ENCODE results near the gene C16orf87.

The C16orf87 gene

DNA sequence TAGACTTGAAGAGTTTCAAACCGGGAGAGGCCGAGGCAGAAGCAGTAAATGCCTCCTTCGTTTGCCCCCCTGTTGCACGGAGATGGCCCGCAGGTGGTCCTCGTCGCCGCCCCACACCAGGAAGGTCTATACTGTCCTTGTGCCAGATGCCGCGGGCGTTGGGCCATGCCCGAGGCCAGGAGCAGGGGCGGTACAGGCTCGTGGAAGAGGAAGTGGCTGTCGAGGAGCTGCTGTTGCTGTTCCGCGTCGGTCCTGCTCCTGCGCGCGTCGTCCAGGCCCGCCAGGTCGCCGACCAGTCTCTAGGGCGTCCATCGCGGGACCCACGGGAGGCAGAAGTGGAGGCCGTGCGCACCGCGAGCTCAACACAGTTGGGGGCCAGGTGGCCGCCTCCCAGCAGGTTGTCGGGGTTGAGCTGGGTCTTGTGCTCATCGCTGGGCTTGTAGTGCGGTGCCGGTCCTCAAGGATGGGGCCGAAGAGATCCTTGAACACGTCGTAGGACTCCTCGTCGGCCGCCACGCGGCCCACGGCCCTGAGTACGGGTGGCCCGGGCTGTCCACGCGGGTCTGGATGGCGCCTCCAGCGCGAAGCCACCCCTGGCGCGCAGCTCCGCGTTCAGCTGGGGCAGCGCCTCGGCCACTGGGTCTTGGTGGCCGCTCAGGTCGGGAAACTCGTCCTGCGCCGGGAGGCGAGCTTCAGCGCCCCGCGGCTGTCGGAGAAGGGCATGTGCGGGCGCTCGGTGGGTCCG, 13.1 kb upstream of the C16orf87 start:
- no peaks in the 10 kb centered on the region for H3K9me3 ChIP-seq (ENCODE audit: control insufficient read depth, low read length)
- H3K4me1 ChIP-seq (ENCODE audit: control insufficient read depth, insufficient read depth, low read length) = peaks cover 6% of the 10 kb centered on the region
- 95% methylated on average over 74 of the region's 74 CpGs for WGBS, 2 experiments
- no peaks in the 10 kb centered on the region for H3K36me3 ChIP-seq (ENCODE audit: control insufficient read depth, insufficient read depth, low read length)
- H3K4me3 ChIP-seq (ENCODE audit: insufficient read depth, low read depth, low read length) = no peak overlapping the region
- no peaks in the 10 kb centered on the region for H3K27me3 ChIP-seq (ENCODE audit: control insufficient read depth, insufficient read depth, low read length, poor library complexity, severe bottlenecking)
- H3K27ac ChIP-seq (ENCODE audit: insufficient read depth, low read depth, low read length, poor library complexity, severe bottlenecking) = no peak overlapping the region

DNA sequence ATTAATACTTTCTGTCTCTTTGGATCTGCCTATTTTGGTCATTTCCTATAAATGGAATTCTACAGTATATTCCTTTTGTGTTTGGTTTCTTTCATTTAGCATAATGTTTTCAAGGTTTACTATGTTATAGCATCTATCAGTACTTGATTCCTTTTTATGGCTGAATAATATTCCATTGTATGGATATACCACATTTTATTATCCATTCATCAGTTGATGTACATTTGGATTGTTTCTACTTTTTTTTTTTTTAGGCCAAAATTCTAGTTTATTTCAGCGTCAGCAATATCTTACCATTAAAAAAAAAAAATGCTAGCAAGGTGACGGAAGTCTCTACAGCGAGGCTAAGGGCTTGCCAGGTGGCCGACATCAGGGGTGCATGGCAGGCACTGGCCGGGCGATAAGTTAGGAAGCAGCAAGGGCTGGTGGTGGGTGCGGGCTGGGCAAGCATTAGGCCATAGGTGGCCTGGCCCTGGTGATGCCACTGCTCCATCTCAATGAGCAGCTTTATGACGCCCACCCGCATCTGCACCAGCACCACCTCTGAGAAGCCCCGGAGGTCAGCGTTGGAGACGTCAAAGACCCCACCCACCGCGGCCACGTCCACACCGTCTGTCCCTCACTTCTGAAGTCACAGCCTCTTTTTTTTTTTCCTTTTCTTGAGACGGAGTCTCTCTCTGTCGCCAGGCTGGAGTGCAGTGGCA, 11.4 kb upstream of the C16orf87 start:
- Histone ChIP-seq H3K9me3 (ENCODE audit: control insufficient read depth, low read length) (no peaks in the 10 kb centered on the region), H3K4me1 (ENCODE audit: control insufficient read depth, insufficient read depth, low read length) (no peaks in the 10 kb centered on the region), H3K27me3 (ENCODE audit: control insufficient read depth, insufficient read depth, low read length, poor library complexity, severe bottlenecking) (no peaks in the 10 kb centered on the region), H3K4me3 (ENCODE audit: insufficient read depth, low read depth, low read length) (no peak overlapping the region), H3K36me3 (ENCODE audit: control insufficient read depth, insufficient read depth, low read length) (no peaks in the 10 kb centered on the region), H3K27ac (ENCODE audit: insufficient read depth, low read depth, low read length, poor library complexity, severe bottlenecking) (no peak overlapping the region)
- WGBS, 2 experiments = 95% methylated on average over 18 of the region's 18 CpGs

DNA sequence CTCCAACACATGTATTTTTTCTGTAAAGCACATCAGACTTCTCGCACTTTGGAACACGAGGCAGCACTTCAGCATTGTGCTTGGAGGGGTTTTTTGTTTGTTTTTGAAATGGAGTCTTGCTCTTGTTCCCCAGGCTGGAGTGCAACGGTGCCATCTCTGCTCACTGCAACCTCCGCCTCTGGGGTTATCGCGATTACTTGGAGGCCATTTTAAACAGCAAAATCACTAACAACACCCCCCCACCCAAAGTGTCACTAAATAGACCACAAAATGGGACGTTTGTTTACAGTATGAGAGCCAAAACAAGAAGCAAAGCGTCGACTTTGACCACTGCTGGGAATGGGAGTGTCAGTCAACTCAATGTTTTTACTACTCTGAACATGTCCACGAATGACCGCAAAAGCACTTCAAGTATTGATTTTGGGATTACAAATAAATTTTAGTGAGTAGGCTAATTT, 9.0 kb upstream of the C16orf87 start:
- no peaks in the 10 kb centered on the region for H3K27me3 ChIP-seq (ENCODE audit: control insufficient read depth, insufficient read depth, low read length, poor library complexity, severe bottlenecking)
- no peak overlapping the region for H3K27ac ChIP-seq (ENCODE audit: insufficient read depth, low read depth, low read length, poor library complexity, severe bottlenecking)
- no peaks in the 10 kb centered on the region for H3K9me3 ChIP-seq (ENCODE audit: control insufficient read depth, low read length)
- H3K4me1 ChIP-seq (ENCODE audit: control insufficient read depth, insufficient read depth, low read length) = no peaks in the 10 kb centered on the region
- 86 to 89% methylated on average over 11 of the region's 11 CpGs for WGBS, 2 experiments
- no peaks in the 10 kb centered on the region for H3K36me3 ChIP-seq (ENCODE audit: control insufficient read depth, insufficient read depth, low read length)
- no peak overlapping the region for H3K4me3 ChIP-seq (ENCODE audit: insufficient read depth, low read depth, low read length)

- WGBS, 2 experiments = 90 to 95% methylated on average over 5 of the region's 6 CpGs
- H3K27me3 ChIP-seq (ENCODE audit: control insufficient read depth, insufficient read depth, low read length, poor library complexity, severe bottlenecking) = no peaks in the 10 kb centered on the region
- no peaks in the 10 kb centered on the region for H3K9me3 ChIP-seq (ENCODE audit: control insufficient read depth, low read length)
- H3K4me3 ChIP-seq (ENCODE audit: insufficient read depth, low read depth, low read length) = no peak overlapping the region
- H3K27ac ChIP-seq (ENCODE audit: insufficient read depth, low read depth, low read length, poor library complexity, severe bottlenecking) = no peak overlapping the region
- no peaks in the 10 kb centered on the region for H3K36me3 ChIP-seq (ENCODE audit: control insufficient read depth, insufficient read depth, low read length)
- no peaks in the 10 kb centered on the region for H3K4me1 ChIP-seq (ENCODE audit: control insufficient read depth, insufficient read depth, low read length)
These were observed 5.9 kb upstream of the C16orf87 start for GRCh38 chr16:46836534-46837530.

DNA sequence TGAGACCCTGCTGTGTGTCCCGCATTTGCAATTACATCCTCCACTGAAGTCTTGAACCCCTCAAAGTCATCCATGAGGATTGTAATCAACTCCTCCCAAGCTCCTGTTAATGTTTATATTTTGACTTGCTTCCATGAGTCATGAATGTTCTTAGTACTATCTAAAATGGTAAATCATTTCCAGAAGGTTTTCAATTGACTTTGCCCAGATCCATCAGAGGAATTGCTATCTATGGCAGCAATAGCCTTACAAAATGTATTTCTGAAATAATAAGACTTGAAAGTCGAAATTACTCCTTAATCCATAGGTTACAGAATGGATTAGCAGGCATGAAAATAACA, 2.5 kb upstream of the C16orf87 start:
- H3K27ac ChIP-seq (ENCODE audit: insufficient read depth, low read depth, low read length, poor library complexity, severe bottlenecking) = no peak overlapping the region
- 80 to 86% methylated on average over 2 of the region's 2 CpGs for WGBS, 2 experiments

DNA sequence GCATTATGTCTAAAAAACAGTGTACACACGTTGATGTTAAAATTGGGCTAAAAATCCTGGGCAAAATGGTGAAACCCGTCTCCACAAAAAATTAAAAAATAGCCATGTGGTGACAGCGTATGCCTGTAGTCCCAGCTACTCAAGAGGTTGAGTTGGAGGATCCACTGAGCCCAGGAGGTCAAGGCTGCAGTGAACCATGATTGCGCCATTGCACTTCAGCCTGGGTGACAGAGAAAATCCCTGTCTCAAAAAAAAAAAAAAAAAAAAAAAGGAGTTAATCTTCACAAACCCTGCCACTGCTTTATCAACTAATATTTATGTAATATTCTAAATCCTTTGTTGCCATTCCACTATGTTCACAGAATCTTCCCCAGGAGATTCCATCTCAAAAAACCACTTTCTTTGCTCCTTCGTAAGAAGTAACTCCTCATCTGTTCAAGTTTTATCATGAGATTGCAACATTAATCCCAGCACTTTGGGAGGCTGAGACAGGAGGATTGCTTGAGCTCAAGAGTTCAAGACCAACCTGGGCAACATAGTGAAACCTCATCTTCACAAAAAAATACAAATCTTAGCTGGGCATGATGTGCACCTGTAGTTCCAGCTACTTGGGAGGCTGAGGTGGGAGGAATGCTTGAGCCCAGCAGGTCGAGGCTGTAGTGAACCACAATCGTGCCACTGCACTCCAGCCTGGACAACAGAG, 1.9 kb upstream of the C16orf87 start:
- no peaks in the 10 kb centered on the region for H3K36me3 ChIP-seq (ENCODE audit: control insufficient read depth, insufficient read depth, low read length)
- no peaks in the 10 kb centered on the region for H3K27me3 ChIP-seq (ENCODE audit: control insufficient read depth, insufficient read depth, low read length, poor library complexity, severe bottlenecking)
- H3K4me1 ChIP-seq (ENCODE audit: control insufficient read depth, insufficient read depth, low read length) = no peaks in the 10 kb centered on the region
- no peak overlapping the region for H3K27ac ChIP-seq (ENCODE audit: insufficient read depth, low read depth, low read length, poor library complexity, severe bottlenecking)
- H3K4me3 ChIP-seq (ENCODE audit: insufficient read depth, low read depth, low read length) = no peak overlapping the region
- H3K9me3 ChIP-seq (ENCODE audit: control insufficient read depth, low read length) = no peaks in the 10 kb centered on the region
- 87 to 92% methylated on average over 7 of the region's 7 CpGs for WGBS, 2 experiments

More for the DNA sequence above, 2.5 kb upstream of the C16orf87 start:
- Histone ChIP-seq H3K27me3 (ENCODE audit: control insufficient read depth, insufficient read depth, low read length, poor library complexity, severe bottlenecking) (no peaks in the 10 kb centered on the region), H3K4me1 (ENCODE audit: control insufficient read depth, insufficient read depth, low read length) (no peaks in the 10 kb centered on the region), H3K9me3 (ENCODE audit: control insufficient read depth, low read length) (no peaks in the 10 kb centered on the region), H3K4me3 (ENCODE audit: insufficient read depth, low read depth, low read length) (no peak overlapping the region), H3K36me3 (ENCODE audit: control insufficient read depth, insufficient read depth, low read length) (no peaks in the 10 kb centered on the region)

DNA sequence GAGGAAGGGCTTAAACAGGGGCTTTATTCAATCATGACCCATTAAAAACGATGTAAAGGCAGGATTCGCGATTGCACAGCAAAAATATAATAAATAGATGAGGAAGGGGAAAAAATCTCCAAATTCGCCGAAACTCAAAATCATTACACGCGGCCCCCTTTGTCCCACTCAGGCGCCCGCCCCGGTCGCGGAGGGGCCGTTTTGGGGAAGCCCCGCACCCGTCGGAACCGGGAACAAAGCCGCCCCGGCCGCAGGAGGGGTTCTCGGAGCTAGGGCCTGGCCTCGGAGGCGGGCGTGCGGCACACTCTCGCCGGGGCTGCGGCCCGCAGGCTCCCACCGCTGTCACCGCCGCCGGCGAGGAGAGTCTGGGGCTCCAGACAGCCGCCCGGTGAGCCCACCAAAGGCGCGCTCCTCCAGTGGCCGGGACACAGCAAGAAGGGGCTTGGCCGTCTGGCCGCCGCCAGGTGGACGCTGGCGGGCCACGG, 521 bp downstream of the C16orf87 start:
- Histone ChIP-seq H3K4me3 (ENCODE audit: insufficient read depth, low read depth, low read length) (peak overlapping the region; percentile 96), H3K27me3 (ENCODE audit: control insufficient read depth, insufficient read depth, low read length, poor library complexity, severe bottlenecking) (no peaks in the 10 kb centered on the region), H3K9me3 (ENCODE audit: control insufficient read depth, low read length) (no peaks in the 10 kb centered on the region), H3K36me3 (ENCODE audit: control insufficient read depth, insufficient read depth, low read length) (no peaks in the 10 kb centered on the region), H3K4me1 (ENCODE audit: control insufficient read depth, insufficient read depth, low read length) (no peaks in the 10 kb centered on the region), H3K27ac (ENCODE audit: insufficient read depth, low read depth, low read length, poor library complexity, severe bottlenecking) (peak overlapping the region; percentile 90)
- WGBS, 2 experiments = 0% methylated on average over 45 of the region's 45 CpGs

GRCh38 chr16:46828943-46829342, 2.0 kb downstream of the C16orf87 start:
- Histone ChIP-seq H3K27ac (ENCODE audit: insufficient read depth, low read depth, low read length, poor library complexity, severe bottlenecking) (no peak overlapping the region), H3K4me3 (ENCODE audit: insufficient read depth, low read depth, low read length) (peak overlapping the region; percentile 96), H3K9me3 (ENCODE audit: control insufficient read depth, low read length) (no peaks in the 10 kb centered on the region), H3K36me3 (ENCODE audit: control insufficient read depth, insufficient read depth, low read length) (no peaks in the 10 kb centered on the region), H3K4me1 (ENCODE audit: control insufficient read depth, insufficient read depth, low read length) (no peaks in the 10 kb centered on the region), H3K27me3 (ENCODE audit: control insufficient read depth, insufficient read depth, low read length, poor library complexity, severe bottlenecking) (no peaks in the 10 kb centered on the region)
- 98 to 100% methylated on average over 1 to 2 of the region's 2 CpGs for WGBS, 2 experiments

DNA sequence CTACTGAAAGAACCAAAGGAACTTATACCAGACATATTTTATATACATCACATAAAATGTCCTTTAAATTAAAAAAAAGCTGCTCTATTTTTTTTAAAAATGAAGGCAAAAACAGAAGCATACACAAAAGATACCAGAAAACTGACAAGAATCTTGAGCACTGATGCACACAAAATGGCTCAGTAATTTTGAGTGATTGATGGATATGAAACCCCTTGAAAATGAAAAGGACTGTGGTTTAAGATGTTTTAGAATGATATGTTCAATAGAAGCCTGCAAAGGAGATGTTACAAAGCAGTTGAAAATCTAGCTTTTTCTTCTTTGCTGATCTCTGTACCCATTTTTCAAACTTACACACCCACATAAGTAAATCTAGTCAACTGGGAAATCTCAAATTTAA, 2.7 kb downstream of the C16orf87 start:
- H3K36me3 ChIP-seq (ENCODE audit: control insufficient read depth, insufficient read depth, low read length) = no peaks in the 10 kb centered on the region
- no peak overlapping the region for H3K27ac ChIP-seq (ENCODE audit: insufficient read depth, low read depth, low read length, poor library complexity, severe bottlenecking)
- no peaks in the 10 kb centered on the region for H3K9me3 ChIP-seq (ENCODE audit: control insufficient read depth, low read length)
- no peak overlapping the region for H3K4me3 ChIP-seq (ENCODE audit: insufficient read depth, low read depth, low read length)
- no peaks in the 10 kb centered on the region for H3K4me1 ChIP-seq (ENCODE audit: control insufficient read depth, insufficient read depth, low read length)
- H3K27me3 ChIP-seq (ENCODE audit: control insufficient read depth, insufficient read depth, low read length, poor library complexity, severe bottlenecking) = no peaks in the 10 kb centered on the region

Data from ectodermal cell (in vitro differentiated cells).